ENCODE measurements around the gene SLC6A7. TPM values are rescaled to one million over a fixed set of nuclear protein-coding genes. Genes with fewer than 3 reads are reported as not detected.

Gene SLC6A7
- polyA plus RNA-seq, 1 of the 3 experiments (the other 2 are of a cell fraction): not detected

- no peak for TF ChIP-seq USF2 (IDR thresholded peaks at IDR 0.05; ENCODE audit: borderline replicate concordance, low read depth, low read length)
These were observed 5.9 kb upstream of the SLC6A7 start (continued) for GRCh38 chr5:150184006-150184405.

GRCh38 chr5:150184990-150185912 lies 4.6 kb upstream of the SLC6A7 start:
- Histone ChIP-seq H3K79me2 (ENCODE audit: insufficient read depth) (no peaks in the 10 kb centered on the region), H2AFZ (ENCODE audit: low read depth) (no peak overlapping the region), H3K9me3 (no peaks in the 10 kb centered on the region), H3K9me2 (no peaks in the 10 kb centered on the region), H3K4me2 (no peak overlapping the region), H3K4me3 (ENCODE audit: low read depth in 2 of 2, low read length in 1 of 2) (no peak overlapping the region), H3K27ac (ENCODE audit: low read depth in 2 of 2, low read length in 1 of 2) (no peak overlapping the region), H3K4me1 (ENCODE audit: control insufficient read depth in 1 of 2, insufficient read depth in 2 of 2, low read depth in 1 of 2, low read length in 1 of 2) (peaks cover 0 to 4% of the 10 kb centered on the region in 2 experiments; a peak in 1 of 4 replicates), H3K27me3 (ENCODE audit: insufficient read depth) (peaks cover 18% of the 10 kb centered on the region), H3K36me3 (replicated peaks in 1 of 2; ENCODE audit: control insufficient read depth in 1 of 2, insufficient read depth in 2 of 2, low read length in 1 of 2) (no peaks in the 10 kb centered on the region), H3F3A (replicated peaks; ENCODE audit: insufficient read depth) (no peaks in the 10 kb centered on the region), H4K20me1 (ENCODE audit: insufficient read depth) (no peaks in the 10 kb centered on the region), H3K9ac (no peak overlapping the region)
- DNase-seq: no peak
- 78% methylated on average over 12 of the region's 12 CpGs for WGBS (ENCODE audit: low lambda C conversion rate)
- TF ChIP-seq RAD21 (IDR thresholded peaks at IDR 0.05; ENCODE audit: low read length) (no peak), YY1 (IDR thresholded peaks at IDR 0.05; ENCODE audit: low read depth) (no peak), ELF1 (IDR thresholded peaks at IDR 0.05) (no peak), JUND (IDR thresholded peaks at IDR 0.05) (no peak), POLR2AphosphoS5 (IDR thresholded peaks at IDR 0.05; ENCODE audit: low read depth, low read length) (no peak), CTCF (IDR thresholded peaks at IDR 0.05) (no peak), NFIC (IDR thresholded peaks at IDR 0.05; ENCODE audit: borderline replicate concordance) (no peak), IRF3 (IDR thresholded peaks at IDR 0.05; ENCODE audit: low read depth, low read length) (no peak), CHD2 (IDR thresholded peaks at IDR 0.05; ENCODE audit: low read length, partially characterized antibody) (no peak), ZBTB33 (IDR thresholded peaks at IDR 0.05; ENCODE audit: borderline replicate concordance, low read depth) (no peak), GATA2 (CRISPR knock-in tag; IDR thresholded peaks at IDR 0.05) (no peak), RXRA (IDR thresholded peaks at IDR 0.05; ENCODE audit: borderline replicate concordance, low read depth) (no peak)
- ChIA-PET POLR2A (no interaction called here), CTCF (interaction anchor here (1.2 to 2.1 kb wide), 2 partner anchors 9 to 23 kb away, joined by 4 to 5 read pairs; no protein-coding TSS in a partner anchor)
